ENCODE results near the gene TGOLN2.
"Not testable (repeated sequence)": the region's sequence is repeated elsewhere in the genome, so short reads cannot be mapped to it uniquely, and the experiment has no call there.

TGOLN2 gene

GRCh38 chr2:85353876-85354285, 26.1 kb upstream of the TGOLN2 start:
- peak; percentile 45 for DNase-seq (ENCODE audit: low read depth)
- no peak for TF ChIP-seq CTCF (conservative IDR thresholded peaks at IDR 0.05; ENCODE audit: low read depth, low read length)
- peak overlapping the region; percentile 98 for H3K4me3 ChIP-seq (ENCODE audit: low read length)

GRCh38 chr2:85347599-85347998, 19.8 kb upstream of the TGOLN2 start:
- no peak for TF ChIP-seq CTCF (conservative IDR thresholded peaks at IDR 0.05; ENCODE audit: low read depth, low read length)
- DNase-seq (ENCODE audit: low read depth): no peak
- H3K4me3 ChIP-seq (ENCODE audit: low read length): no peak overlapping the region

- DNase-seq (ENCODE audit: low read depth): no peak
- no peak overlapping the region for H3K4me3 ChIP-seq (ENCODE audit: low read length)
These were observed 16.7 kb upstream of the TGOLN2 start for GRCh38 chr2:85344356-85344954.

GRCh38 chr2:85343207-85343895, 15.6 kb upstream of the TGOLN2 start:
- H3K4me3 ChIP-seq (ENCODE audit: low read length); DNase-seq (ENCODE audit: low read depth): not testable (repeated sequence)

More at GRCh38 chr2:85344356-85344954, 16.7 kb upstream of the TGOLN2 start:
- no peak for TF ChIP-seq CTCF (conservative IDR thresholded peaks at IDR 0.05; ENCODE audit: low read depth, low read length)

GRCh38 chr2:85342156-85342555, 14.4 kb upstream of the TGOLN2 start:
- no peak for DNase-seq (ENCODE audit: low read depth)
- TF ChIP-seq CTCF (conservative IDR thresholded peaks at IDR 0.05; ENCODE audit: low read depth, low read length): no peak
- no peak overlapping the region for H3K4me3 ChIP-seq (ENCODE audit: low read length)

- DNase-seq (ENCODE audit: low read depth): no peak
- TF ChIP-seq CTCF (conservative IDR thresholded peaks at IDR 0.05; ENCODE audit: low read depth, low read length): no peak
- H3K4me3 ChIP-seq (ENCODE audit: low read length): no peak overlapping the region
These were observed 13.7 kb upstream of the TGOLN2 start for GRCh38 chr2:85341269-85342029.

GRCh38 chr2:85340034-85340892, 12.5 kb upstream of the TGOLN2 start:
- TF ChIP-seq CTCF (conservative IDR thresholded peaks at IDR 0.05; ENCODE audit: low read depth, low read length): no peak
- no peak for DNase-seq (ENCODE audit: low read depth)
- no peak overlapping the region for H3K4me3 ChIP-seq (ENCODE audit: low read length)

Measured in retinal pigment epithelial cell (primary cell).